Astrocyte (in vitro differentiated cells and primary cell): ENCODE data around the gene KRTAP2-2. TPM values are rescaled to one million over a fixed set of nuclear protein-coding genes. Genes with fewer than 3 reads are reported as not detected.

Source experiments
- DNase-seq: peaks from one replicate; pipeline ENCODE4 v3.0.0-alpha.2; 2010; ENCODE audit warnings: low read depth
- FAIRE-seq: peaks from 2 replicates; lab custom pipeline; 2011; peaks lifted over from hg19 to GRCh38; lab: Jason Lieb, UNC
- H2AFZ ChIP-seq: 2 replicates; pipeline ENCODE4 v1.6.0; 2012; ENCODE audit warnings: low read depth, low read length, inconsistent platforms
- H3K27ac ChIP-seq: 2 replicates; pipeline ENCODE4 v1.5.1; 2011; ENCODE audit warnings: low read depth, low read length, inconsistent platforms
- H3K27me3 ChIP-seq: 2 replicates; pipeline ENCODE4 v1.6.0; 2011; ENCODE audit warnings: low read length, inconsistent platforms; ENCODE audit not compliant: insufficient read depth
- H3K36me3 ChIP-seq: 2 replicates; pipeline ENCODE4 v1.5.1; 2011; ENCODE audit warnings: low read length, inconsistent platforms; ENCODE audit not compliant: insufficient read depth
- H3K4me1 ChIP-seq: 2 replicates; pipeline ENCODE4 v1.5.1; 2011; ENCODE audit warnings: low read length, inconsistent platforms; ENCODE audit not compliant: insufficient read depth
- H3K4me2 ChIP-seq: 2 replicates; pipeline ENCODE4 v1.6.0; 2012; ENCODE audit warnings: low read length, inconsistent platforms
- H3K4me3 ChIP-seq: 2 replicates; pipeline ENCODE4 v1.5.1; 2011; ENCODE audit warnings: low read depth, mild to moderate bottlenecking, low read length, inconsistent platforms; ENCODE audit not compliant: insufficient read depth
- H3K79me2 ChIP-seq: 2 replicates; pipeline ENCODE4 v1.6.0; 2012; ENCODE audit warnings: mild to moderate bottlenecking, low read length, inconsistent platforms; ENCODE audit not compliant: insufficient read depth
- H3K9ac ChIP-seq: 2 replicates; pipeline ENCODE4 v1.6.0; 2012; ENCODE audit warnings: mild to moderate bottlenecking, low read length, inconsistent platforms
- H3K9me3 ChIP-seq: 2 replicates; pipeline ENCODE4 v1.5.1; 2012; ENCODE audit warnings: low read depth, mild to moderate bottlenecking, low read length, inconsistent platforms; ENCODE audit not compliant: insufficient read depth
- H4K20me1 ChIP-seq: 2 replicates; pipeline ENCODE4 v1.6.0; 2012; ENCODE audit warnings: low read length, inconsistent platforms; ENCODE audit not compliant: insufficient read depth
- H3K27ac Mint-ChIP-seq: one replicate; pipeline ENCODE4 v1.8.0; 2021; ENCODE audit warnings: mild to moderate bottlenecking, mixed read lengths; ENCODE audit not compliant: unreplicated experiment
- H3K27me3 Mint-ChIP-seq: one replicate; pipeline ENCODE4 v1.8.0; 2021; ENCODE audit warnings: low read depth, mixed read lengths; ENCODE audit not compliant: unreplicated experiment
- H3K36me3 Mint-ChIP-seq: one replicate; pipeline ENCODE4 v1.8.0; 2021; ENCODE audit warnings: low read depth, mixed read lengths; ENCODE audit not compliant: unreplicated experiment
- H3K4me1 Mint-ChIP-seq: one replicate; pipeline ENCODE4 v1.8.0; 2021; ENCODE audit warnings: low read depth, mixed read lengths; ENCODE audit not compliant: unreplicated experiment
- H3K4me3 Mint-ChIP-seq: one replicate; pipeline ENCODE4 v1.8.0; 2021; ENCODE audit warnings: mild to moderate bottlenecking, moderate library complexity, mixed read lengths; ENCODE audit not compliant: unreplicated experiment
- H3K9me3 Mint-ChIP-seq: one replicate; pipeline ENCODE4 v1.8.0; 2021; ENCODE audit warnings: mild to moderate bottlenecking, mixed read lengths; ENCODE audit not compliant: unreplicated experiment
- EZH2 ChIP-seq: IDR thresholded peaks from 2 replicates; pipeline ENCODE4 v1.6.1; 2012; ENCODE audit warnings: mild to moderate bottlenecking, low read length, inconsistent platforms; ENCODE audit not compliant: insufficient read depth
- total RNA-seq: library from RNA; stranded (reverse); gene quantifications from 2 replicates; pipeline ENCODE4 v1.2.1, GENCODE V29; 2021
- TF ChIP-seq, protein P1 (sequence below): IDR thresholded peaks from 2 replicates; pipeline ENCODE4 v1.5.1; 2011; ENCODE audit warnings: low read depth, mild to moderate bottlenecking, inconsistent platforms, low read length, moderate library complexity; ENCODE audit not compliant: insufficient read depth

Gene KRTAP2-2
- total RNA-seq, 1 donor from 2014 or later: not detected

GRCh38 chr17:41012326-41013120 lies 42.5 kb downstream of the KRTAP2-2 start:
- H3K9me3 Mint-ChIP-seq: no peaks in the 10 kb centered on the region
- no peaks in the 10 kb centered on the region for H3K27me3 ChIP-seq
- H3K4me3 Mint-ChIP-seq: no peak overlapping the region
- no peak overlapping the region for H3K27ac Mint-ChIP-seq
- H3K4me1 ChIP-seq: no peaks in the 10 kb centered on the region
- H3K9me3 ChIP-seq: no peaks in the 10 kb centered on the region
- TF ChIP-seq, protein P1, sequence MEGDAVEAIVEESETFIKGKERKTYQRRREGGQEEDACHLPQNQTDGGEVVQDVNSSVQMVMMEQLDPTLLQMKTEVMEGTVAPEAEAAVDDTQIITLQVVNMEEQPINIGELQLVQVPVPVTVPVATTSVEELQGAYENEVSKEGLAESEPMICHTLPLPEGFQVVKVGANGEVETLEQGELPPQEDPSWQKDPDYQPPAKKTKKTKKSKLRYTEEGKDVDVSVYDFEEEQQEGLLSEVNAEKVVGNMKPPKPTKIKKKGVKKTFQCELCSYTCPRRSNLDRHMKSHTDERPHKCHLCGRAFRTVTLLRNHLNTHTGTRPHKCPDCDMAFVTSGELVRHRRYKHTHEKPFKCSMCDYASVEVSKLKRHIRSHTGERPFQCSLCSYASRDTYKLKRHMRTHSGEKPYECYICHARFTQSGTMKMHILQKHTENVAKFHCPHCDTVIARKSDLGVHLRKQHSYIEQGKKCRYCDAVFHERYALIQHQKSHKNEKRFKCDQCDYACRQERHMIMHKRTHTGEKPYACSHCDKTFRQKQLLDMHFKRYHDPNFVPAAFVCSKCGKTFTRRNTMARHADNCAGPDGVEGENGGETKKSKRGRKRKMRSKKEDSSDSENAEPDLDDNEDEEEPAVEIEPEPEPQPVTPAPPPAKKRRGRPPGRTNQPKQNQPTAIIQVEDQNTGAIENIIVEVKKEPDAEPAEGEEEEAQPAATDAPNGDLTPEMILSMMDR: no peak
- TF ChIP-seq EZH2: no peak
- no peak overlapping the region for H3K4me2 ChIP-seq
- FAIRE-seq (no peak), DNase-seq (no peak)
- H3K27ac ChIP-seq: no peak overlapping the region
- no peaks in the 10 kb centered on the region for H3K36me3 Mint-ChIP-seq
- H3K4me3 ChIP-seq: no peak overlapping the region
- H3K9ac ChIP-seq: no peak overlapping the region
- H3K27me3 Mint-ChIP-seq: no peaks in the 10 kb centered on the region
- H3K36me3 ChIP-seq: no peaks in the 10 kb centered on the region
- no peaks in the 10 kb centered on the region for H3K4me1 Mint-ChIP-seq
- H2AFZ ChIP-seq: no peak overlapping the region
- H4K20me1 ChIP-seq: no peaks in the 10 kb centered on the region
- no peaks in the 10 kb centered on the region for H3K79me2 ChIP-seq

DNA sequence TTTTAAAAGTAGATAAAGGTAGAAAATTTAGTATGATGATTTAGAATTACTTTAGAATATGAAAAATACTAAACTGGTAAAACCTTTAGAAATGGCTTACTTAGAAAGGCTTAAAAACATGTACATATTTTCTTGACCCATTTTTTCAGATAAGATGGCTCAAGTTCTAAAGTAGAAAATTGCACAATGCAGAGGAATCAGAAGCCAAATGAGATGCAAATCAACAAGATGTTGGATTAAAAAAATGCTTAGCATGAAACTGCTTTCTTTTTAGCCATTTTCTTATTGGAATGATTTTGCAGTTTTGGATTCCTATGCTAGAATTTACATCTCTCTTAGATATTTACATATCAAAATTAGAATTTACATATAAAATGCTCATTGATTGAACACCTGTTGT lies 44.6 kb downstream of the KRTAP2-2 start:
- peaks cover 2% of the 10 kb centered on the region for H3K27me3 Mint-ChIP-seq
- no peaks in the 10 kb centered on the region for H3K27me3 ChIP-seq
- H3K27ac ChIP-seq: no peak overlapping the region
- no peak overlapping the region for H3K27ac Mint-ChIP-seq
- no peaks in the 10 kb centered on the region for H3K4me1 Mint-ChIP-seq
- no peaks in the 10 kb centered on the region for H3K36me3 Mint-ChIP-seq
- TF ChIP-seq, protein P1: no peak
- no peak for TF ChIP-seq EZH2
- no peaks in the 10 kb centered on the region for H3K36me3 ChIP-seq
- no peaks in the 10 kb centered on the region for H4K20me1 ChIP-seq
- no peak overlapping the region for H3K9ac ChIP-seq
- H3K4me1 ChIP-seq: no peaks in the 10 kb centered on the region
- FAIRE-seq (no peak), DNase-seq (no peak)
- no peaks in the 10 kb centered on the region for H3K9me3 Mint-ChIP-seq
- H3K9me3 ChIP-seq: no peaks in the 10 kb centered on the region
- H3K79me2 ChIP-seq: no peaks in the 10 kb centered on the region
- no peak overlapping the region for H3K4me2 ChIP-seq
- no peak overlapping the region for H3K4me3 ChIP-seq
- H2AFZ ChIP-seq: no peak overlapping the region
- no peak overlapping the region for H3K4me3 Mint-ChIP-seq

GRCh38 chr17:41009936-41010335 lies 45.1 kb downstream of the KRTAP2-2 start:
- H3K27ac Mint-ChIP-seq: no peak overlapping the region

More at GRCh38 chr17:41009936-41010335, 45.1 kb downstream of the KRTAP2-2 start:
- Histone ChIP-seq H3K79me2 (no peaks in the 10 kb centered on the region), H3K4me2 (no peak overlapping the region), H3K27ac (no peak overlapping the region), H3K4me1 (no peaks in the 10 kb centered on the region), H3K4me3 (no peak overlapping the region), H3K9me3 (no peaks in the 10 kb centered on the region), H3K36me3 (no peaks in the 10 kb centered on the region), H3K27me3 (no peaks in the 10 kb centered on the region), H3K9ac (no peak overlapping the region), H2AFZ (no peak overlapping the region), H4K20me1 (no peaks in the 10 kb centered on the region)
- no peak for DNase-seq
- Mint-ChIP-seq H3K4me1 (no peaks in the 10 kb centered on the region), H3K4me3 (no peak overlapping the region), H3K27me3 (peaks cover 2% of the 10 kb centered on the region), H3K36me3 (no peaks in the 10 kb centered on the region), H3K9me3 (no peaks in the 10 kb centered on the region)
- no peak for TF ChIP-seq EZH2
- TF ChIP-seq, protein P1: no peak
- no peak for FAIRE-seq
